Measurements from ENCODE around the gene UBE2A.

UBE2A gene

GRCh38 chrX:119607018-119607389 lies 32.6 kb downstream of the UBE2A start:
- no peak for DNase-seq (ENCODE audit: low read depth)

GRCh38 chrX:119614776-119615175 lies 40.4 kb downstream of the UBE2A start:
- no peak for DNase-seq (ENCODE audit: low read depth)

- DNase-seq (ENCODE audit: low read depth) = no peak
Observed at GRCh38 chrX:119617517-119618164, 43.3 kb downstream of the UBE2A start.

DNA sequence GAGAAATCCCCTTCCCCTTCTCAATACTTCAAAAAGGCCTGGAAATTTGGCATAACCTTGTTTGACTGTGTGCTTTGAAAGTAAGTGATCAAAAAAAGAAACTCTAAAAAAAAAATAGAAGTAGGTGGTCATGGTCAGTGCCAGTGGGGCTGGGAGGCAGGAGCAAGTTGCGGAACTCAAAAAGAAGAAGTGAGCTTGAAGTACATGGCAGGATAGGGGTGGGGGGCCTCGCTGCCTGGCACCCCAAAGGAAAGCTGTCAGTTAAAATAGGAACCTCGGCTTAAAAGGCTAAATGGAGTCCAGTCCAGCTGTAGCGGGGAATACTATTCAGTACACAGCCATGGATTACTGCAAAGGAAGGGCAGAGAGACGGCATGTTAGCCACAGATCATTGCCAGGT lies 44.1 kb downstream of the UBE2A start:
- no peak for DNase-seq (ENCODE audit: low read depth)

GRCh38 chrX:119622356-119623232 lies 48.2 kb downstream of the UBE2A start:
- DNase-seq (ENCODE audit: low read depth) = no peak

DNA sequence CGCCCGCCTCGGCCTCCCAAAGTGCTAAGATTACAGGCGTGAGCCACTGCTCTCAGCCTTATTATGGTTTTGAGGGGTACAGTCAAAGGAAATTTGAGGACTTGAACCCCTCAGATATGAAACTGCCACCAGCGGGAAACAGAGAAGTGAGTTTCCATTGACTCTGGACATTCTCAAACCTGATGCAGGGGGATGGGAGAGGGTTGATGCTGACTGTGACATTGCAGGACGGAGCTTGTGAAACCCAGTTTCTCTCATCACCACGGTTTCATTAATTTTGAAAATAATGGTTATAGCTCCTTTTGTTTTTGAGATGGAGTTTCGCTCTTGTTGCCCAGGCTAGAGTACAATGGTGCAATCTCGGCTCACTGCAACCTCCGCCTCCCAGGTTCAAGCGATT lies 50.1 kb downstream of the UBE2A start:
- no peak for DNase-seq (ENCODE audit: low read depth)

DNA sequence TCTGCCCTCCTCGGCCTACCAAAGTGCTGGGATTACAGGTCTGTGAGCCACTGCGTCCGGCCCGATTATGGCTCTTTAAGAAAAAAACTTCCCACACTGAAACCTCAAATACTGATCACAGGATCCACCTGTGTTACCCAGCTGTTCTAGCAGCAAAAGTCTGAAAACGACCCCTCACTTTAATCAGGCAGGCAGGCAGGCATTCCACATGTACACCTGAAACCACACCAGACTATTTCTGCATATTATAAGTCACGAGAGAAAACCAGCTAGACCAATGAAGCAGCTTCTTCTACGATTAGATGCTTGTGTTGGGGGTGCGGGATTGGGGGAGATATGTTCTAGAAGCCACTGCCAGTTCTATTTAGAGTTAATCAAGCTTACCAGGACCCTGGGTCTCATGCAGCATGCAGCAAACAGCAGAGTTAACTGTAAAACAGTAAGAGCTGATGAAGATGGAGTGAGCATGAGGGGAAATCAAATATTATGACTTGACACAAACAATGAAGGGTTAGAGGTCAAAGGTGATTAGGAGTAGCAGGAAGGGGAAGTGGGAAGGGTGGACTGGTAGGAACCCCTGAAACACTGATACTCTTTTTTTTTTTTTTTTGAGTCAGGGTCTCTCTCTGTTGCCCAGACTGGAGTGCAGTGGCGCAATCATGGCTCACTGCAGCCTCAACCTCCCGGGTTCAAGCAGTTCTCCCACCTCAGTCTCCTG lies 50.7 kb downstream of the UBE2A start:
- DNase-seq (ENCODE audit: low read depth) = no peak

DNA sequence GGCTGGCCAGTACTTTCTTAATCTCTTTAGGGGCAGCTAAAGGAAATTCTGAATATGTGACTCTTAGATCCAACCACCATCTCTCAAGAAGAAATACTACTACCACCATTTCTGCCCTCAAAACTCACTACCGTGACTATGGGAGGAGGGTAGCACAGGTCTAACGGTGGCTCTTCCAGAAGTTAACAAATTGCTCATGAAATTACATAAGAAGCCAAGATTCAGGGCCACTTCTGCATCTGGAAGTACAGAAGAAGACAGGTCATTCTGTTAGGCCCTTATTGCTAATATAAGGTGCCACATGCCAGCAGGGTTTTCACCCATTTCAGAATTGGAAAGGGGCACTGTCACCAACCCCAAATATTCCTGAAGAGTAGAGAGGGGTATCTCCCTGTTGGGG lies 51.5 kb downstream of the UBE2A start:
- DNase-seq (ENCODE audit: low read depth) = no peak

All from non-pigmented ciliary epithelial cell (primary cell).